Peyer's patch (tissue), 4 donors: ENCODE data around the gene TAPT1. TPM values are rescaled to one million over a fixed set of nuclear protein-coding genes. Genes with fewer than 3 reads are reported as not detected.

ENCODE experiments used
- DNase-seq, 3 donors: peaks; one replicate each; pipeline ENCODE4 v3.0.0-alpha.2; 2017 to 2019
- H3K27ac ChIP-seq, 4 donors: fragments of 200-600 bp; sonication (generic); one replicate each; pipeline ENCODE4 v1.5.1; 2016 to 2019
- H3K27me3 ChIP-seq, 2 donors: fragments of 200-600 bp; sonication (generic); one replicate each; pipeline ENCODE4 v1.5.1; 2019
- H3K36me3 ChIP-seq, 3 donors: fragments of 200-600 bp; sonication (generic); one replicate each; pipeline ENCODE4 v1.5.1; 2016 to 2019
- H3K4me1 ChIP-seq, 4 donors: fragments of 200-600 bp; sonication (generic); one replicate each; pipeline ENCODE4 v1.5.1; 2016 to 2019
- H3K4me3 ChIP-seq, 4 donors: fragments of 200-600 bp; sonication (generic); 1 replicate in 3 of 4; 2 replicates in 1 of 4; pipeline ENCODE4 v1.5.1; 2016 to 2019; ENCODE audit warnings: mild to moderate bottlenecking in 1 of 4
- H3K9me3 ChIP-seq, 4 donors: fragments of 200-600 bp; sonication (generic); one replicate each; pipeline ENCODE4 v1.5.1; 2016 to 2019; ENCODE audit warnings: mild to moderate bottlenecking in 1 of 4
- CTCF ChIP-seq, 6 experiments: fragments of 450-650 bp in 4 of 6; fragments of 200-600 bp in 2 of 6; sonication (generic) in 1 of 6; IDR thresholded peaks; one replicate each; pipeline ENCODE4 v1.5.1; 2017 to 2019; ENCODE audit warnings: antibody characterized with exemption in 6 of 6, mild to moderate bottlenecking in 3 of 6, moderate library complexity in 1 of 6
- POLR2A ChIP-seq, 2 donors: fragments of 450-650 bp; IDR thresholded peaks; one replicate each; pipeline ENCODE4 v1.5.1; 2017; ENCODE audit warnings: antibody characterized with exemption in 2 of 2, mild to moderate bottlenecking in 2 of 2, moderate library complexity in 2 of 2
- total RNA-seq, 4 donors: library from RNA; depleted of rRNA; stranded (reverse); fragments of >200 nt; gene quantifications; one replicate each; pipeline ENCODE4 v1.1.0, GENCODE V29; 2016

Gene TAPT1
- total RNA-seq, 4 donors from 2014 or later, result 22.4 to 43.7 (median 33.7) TPM

DNA sequence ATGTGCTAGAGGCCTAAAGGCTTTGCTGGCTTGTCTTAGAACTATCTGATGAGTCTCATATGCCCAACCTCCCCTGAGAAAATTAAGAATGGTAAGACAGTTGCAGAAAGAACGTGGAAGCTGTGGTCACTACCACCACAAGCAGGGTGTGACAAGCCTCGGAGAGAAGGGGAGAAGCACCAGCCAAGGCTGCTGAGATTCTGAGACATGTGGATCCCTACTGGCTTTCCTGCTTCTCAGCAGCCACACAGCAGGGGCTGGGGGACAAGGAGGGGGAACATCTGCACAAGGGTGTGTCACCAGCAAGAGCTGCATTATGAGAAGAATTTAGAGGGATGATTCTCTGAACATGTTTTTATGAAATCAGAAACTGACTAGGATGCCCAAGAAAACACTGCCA is 19.4 kb downstream of the TAPT1 start:
- H3K4me3 ChIP-seq, result no peak overlapping the region
- no peak for DNase-seq
- TF ChIP-seq POLR2A (IDR thresholded peaks at IDR 0.05) (no peak), CTCF (IDR thresholded peaks at IDR 0.05) (no peak)
- peaks cover 0 to 8% (median 0%) of the 10 kb centered on the region in 3 donors for H3K36me3 ChIP-seq
- H3K27ac ChIP-seq, result no peak overlapping the region
- no peaks in the 10 kb centered on the region for H3K9me3 ChIP-seq
- no peaks in the 10 kb centered on the region for H3K27me3 ChIP-seq
- no peaks in the 10 kb centered on the region for H3K4me1 ChIP-seq

DNA sequence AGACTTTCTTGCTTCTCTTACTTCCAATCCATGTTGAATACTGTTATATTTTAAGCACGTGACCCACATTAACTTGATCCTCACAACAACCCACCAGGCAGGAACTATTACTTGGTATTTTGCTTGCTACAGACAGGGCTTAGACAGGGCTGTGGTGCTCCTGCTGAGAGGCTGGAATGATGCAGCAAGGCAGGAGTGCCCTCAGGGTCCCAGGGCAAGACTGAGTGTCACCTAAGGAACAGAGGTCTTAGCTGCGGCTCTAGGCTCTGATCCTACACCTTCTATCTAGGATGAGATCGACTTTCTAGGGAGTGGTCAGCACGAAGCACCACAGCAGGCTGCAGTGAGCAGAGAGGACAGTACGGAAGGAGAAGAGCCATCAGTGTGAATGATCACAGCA is 20.0 kb downstream of the TAPT1 start:
- Histone ChIP-seq H3K4me3 (no peak overlapping the region), H3K4me1 (no peaks in the 10 kb centered on the region), H3K9me3 (no peaks in the 10 kb centered on the region), H3K27me3 (no peaks in the 10 kb centered on the region), H3K27ac (no peak overlapping the region), H3K36me3 (peaks cover 0 to 8% (median 0%) of the 10 kb centered on the region in 3 donors)
- DNase-seq, result no peak
- TF ChIP-seq POLR2A (IDR thresholded peaks at IDR 0.05), result no peak
- no peak for TF ChIP-seq CTCF (IDR thresholded peaks at IDR 0.05)

- Histone ChIP-seq H3K4me3 (no peak overlapping the region), H3K9me3 (no peaks in the 10 kb centered on the region), H3K27me3 (no peaks in the 10 kb centered on the region), H3K36me3 (peaks cover 0 to 5% (median 0%) of the 10 kb centered on the region in 3 donors), H3K27ac (no peak overlapping the region), H3K4me1 (no peaks in the 10 kb centered on the region)
- no peak for TF ChIP-seq POLR2A (IDR thresholded peaks at IDR 0.05)
- peak; percentile 17 to 73 (median 61) for TF ChIP-seq CTCF (IDR thresholded peaks at IDR 0.05)
- DNase-seq, result no peak
Observed at GRCh38 chr4:16205298-16206164, 20.7 kb downstream of the TAPT1 start.

DNA sequence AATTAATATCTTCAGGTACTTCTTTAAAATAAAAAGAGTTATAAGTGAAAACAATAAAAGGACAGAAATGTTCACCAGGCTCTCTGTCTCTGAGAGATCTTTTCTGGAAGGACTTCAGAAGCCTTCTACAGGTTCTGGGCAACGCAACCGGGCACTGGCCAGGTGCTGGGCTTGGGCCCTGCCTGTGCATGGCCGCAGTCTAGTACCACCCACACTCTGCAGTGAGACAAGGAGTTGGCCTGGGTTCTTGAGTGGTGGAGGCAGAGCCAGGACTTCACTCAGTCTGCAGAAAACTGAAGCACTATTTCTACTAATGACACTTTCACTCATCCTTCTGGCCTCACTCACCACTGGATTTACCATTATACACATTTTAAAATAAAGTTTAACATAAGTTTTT is 21.8 kb downstream of the TAPT1 start:
- Histone ChIP-seq H3K4me1 (no peaks in the 10 kb centered on the region), H3K36me3 (no peaks in the 10 kb centered on the region), H3K9me3 (no peaks in the 10 kb centered on the region), H3K27ac (no peak overlapping the region), H3K27me3 (no peaks in the 10 kb centered on the region), H3K4me3 (no peak overlapping the region)
- no peak for DNase-seq
- TF ChIP-seq POLR2A (IDR thresholded peaks at IDR 0.05), result no peak
- no peak for TF ChIP-seq CTCF (IDR thresholded peaks at IDR 0.05)

GRCh38 chr4:16203083-16203482 is 23.2 kb downstream of the TAPT1 start:
- no peak for TF ChIP-seq POLR2A (IDR thresholded peaks at IDR 0.05)
- no peak for TF ChIP-seq CTCF (IDR thresholded peaks at IDR 0.05)

More at GRCh38 chr4:16203083-16203482, 23.2 kb downstream of the TAPT1 start:
- peaks cover 0 to under 1% (median 0%) of the 10 kb centered on the region in 4 donors for H3K4me1 ChIP-seq
- no peak overlapping the region for H3K27ac ChIP-seq
- no peaks in the 10 kb centered on the region for H3K36me3 ChIP-seq
- no peaks in the 10 kb centered on the region for H3K27me3 ChIP-seq
- DNase-seq, result no peak
- no peak overlapping the region for H3K4me3 ChIP-seq
- H3K9me3 ChIP-seq, result no peaks in the 10 kb centered on the region
